MM.1S (cell line): Measurements from ENCODE around the gene RBFOX1.

Experiments used
- EZH2 ChIP-seq: fragments of 300-600 bp; sonication (generic); optimal IDR thresholded peaks from 2 replicates; pipeline ENCODE3; 2017; ENCODE audit warnings: low read depth, mild to moderate bottlenecking, antibody characterized with exemption, low read length, mixed read lengths
- EZH2phosphoT487 ChIP-seq: fragments of 300-600 bp; sonication (generic); IDR thresholded peaks from 2 replicates; pipeline ENCODE4 v1.6.1; 2018; ENCODE audit warnings: antibody characterized with exemption, low read length
- TF ChIP-seq, protein P1 (sequence below): fragments of 300-600 bp; sonication (generic); IDR thresholded peaks from 2 replicates; pipeline ENCODE4 v1.5.1; 2016; ENCODE audit warnings: antibody characterized with exemption, low read length, mixed read lengths

DNA sequence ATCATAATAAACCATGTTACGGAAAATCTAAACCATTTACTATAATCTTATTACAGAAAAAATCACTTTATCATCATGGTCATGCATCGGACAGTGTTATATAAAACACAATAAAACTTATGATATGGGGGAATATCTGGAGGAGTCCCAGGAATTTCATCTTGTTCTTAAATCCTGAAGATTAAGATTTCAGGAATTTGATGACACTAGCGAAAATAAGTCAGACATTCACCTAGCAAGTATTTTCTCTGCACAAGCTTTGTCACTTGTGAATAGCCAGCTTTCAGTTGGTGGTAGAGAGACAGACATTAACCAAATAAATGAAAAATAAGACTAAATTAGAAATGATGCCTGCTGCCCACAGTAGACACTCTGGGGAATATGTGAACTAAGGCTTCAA is 410.0 kb downstream of the RBFOX1 start:
- TF ChIP-seq, protein P1, sequence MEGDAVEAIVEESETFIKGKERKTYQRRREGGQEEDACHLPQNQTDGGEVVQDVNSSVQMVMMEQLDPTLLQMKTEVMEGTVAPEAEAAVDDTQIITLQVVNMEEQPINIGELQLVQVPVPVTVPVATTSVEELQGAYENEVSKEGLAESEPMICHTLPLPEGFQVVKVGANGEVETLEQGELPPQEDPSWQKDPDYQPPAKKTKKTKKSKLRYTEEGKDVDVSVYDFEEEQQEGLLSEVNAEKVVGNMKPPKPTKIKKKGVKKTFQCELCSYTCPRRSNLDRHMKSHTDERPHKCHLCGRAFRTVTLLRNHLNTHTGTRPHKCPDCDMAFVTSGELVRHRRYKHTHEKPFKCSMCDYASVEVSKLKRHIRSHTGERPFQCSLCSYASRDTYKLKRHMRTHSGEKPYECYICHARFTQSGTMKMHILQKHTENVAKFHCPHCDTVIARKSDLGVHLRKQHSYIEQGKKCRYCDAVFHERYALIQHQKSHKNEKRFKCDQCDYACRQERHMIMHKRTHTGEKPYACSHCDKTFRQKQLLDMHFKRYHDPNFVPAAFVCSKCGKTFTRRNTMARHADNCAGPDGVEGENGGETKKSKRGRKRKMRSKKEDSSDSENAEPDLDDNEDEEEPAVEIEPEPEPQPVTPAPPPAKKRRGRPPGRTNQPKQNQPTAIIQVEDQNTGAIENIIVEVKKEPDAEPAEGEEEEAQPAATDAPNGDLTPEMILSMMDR, result no peak
- no peak for TF ChIP-seq EZH2
- TF ChIP-seq EZH2phosphoT487, result no peak
